ENCODE data around the gene FAM83B.
"Not testable (repeated sequence)": the region's sequence is repeated elsewhere in the genome, so short reads cannot be mapped to it uniquely, and the experiment has no call there.

The FAM83B gene

DNA sequence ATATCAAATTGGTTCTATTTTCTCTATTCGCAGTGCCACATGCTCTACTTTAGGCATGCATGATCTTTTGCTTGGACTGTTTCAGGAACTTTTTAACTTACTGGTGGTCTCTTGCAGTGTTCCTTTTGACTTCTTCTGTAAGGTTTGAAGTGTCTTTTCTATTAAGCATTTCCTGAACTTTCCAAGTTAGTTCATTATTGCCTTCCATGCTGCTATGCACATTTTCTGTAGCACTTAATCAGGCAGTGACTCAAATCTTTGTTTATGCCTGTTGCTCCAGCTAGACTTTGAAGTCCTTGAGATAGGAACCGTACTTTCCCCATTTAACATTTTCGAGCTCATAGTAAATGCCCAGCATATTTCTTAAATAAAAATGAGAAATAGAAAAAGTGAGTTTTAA is 52.2 kb downstream of the FAM83B start:
- DNase-seq (ENCODE audit: low read depth in 4 of 4, low spot score in 1 of 4) = no peak

DNA sequence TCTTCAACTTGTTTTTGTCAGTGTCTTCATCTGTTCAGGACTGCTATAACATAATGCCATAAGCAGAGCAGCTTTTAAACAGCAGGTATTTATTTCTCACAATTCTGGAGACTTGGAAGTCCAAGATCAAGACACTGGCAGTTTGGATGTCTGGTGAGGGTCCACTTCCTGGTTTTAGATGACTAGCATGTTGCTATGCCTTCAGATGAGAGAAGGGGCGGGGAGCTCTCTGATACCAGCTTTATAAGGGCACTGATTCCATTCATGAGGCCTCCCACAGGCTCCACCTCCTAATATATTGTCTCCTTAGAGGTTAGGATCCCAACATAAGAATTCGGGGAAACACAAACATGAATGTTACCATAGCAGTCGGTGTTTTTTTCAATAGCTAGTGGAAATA is 52.9 kb downstream of the FAM83B start:
- no peak for DNase-seq (ENCODE audit: low read depth in 4 of 4, low spot score in 1 of 4)

DNA sequence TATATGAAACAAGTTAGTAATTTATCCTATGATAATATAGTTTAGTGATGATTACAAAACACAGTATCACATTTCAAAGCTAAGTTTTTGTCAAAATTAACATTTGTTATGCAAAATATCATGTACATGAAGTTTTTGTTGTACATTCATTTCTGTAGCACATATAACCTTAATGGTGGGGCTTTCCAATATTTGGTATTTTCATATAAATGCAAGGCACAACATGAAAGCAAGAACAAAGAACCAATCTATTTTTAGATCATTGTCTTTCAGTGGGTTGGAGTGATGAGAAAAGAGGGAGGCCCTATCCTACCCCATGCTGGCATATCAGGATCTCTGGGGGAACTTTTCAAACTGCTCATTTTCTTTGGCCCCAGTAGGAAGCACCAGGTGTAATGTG is 53.4 kb downstream of the FAM83B start:
- no peak for DNase-seq (ENCODE audit: low read depth in 4 of 4, low spot score in 1 of 4)

- DNase-seq (ENCODE audit: low read depth in 4 of 4, low spot score in 1 of 4) = no peak
These were observed 54.1 kb downstream of the FAM83B start for GRCh38 chr6:54900666-54901065.

- no peak for DNase-seq (ENCODE audit: low read depth in 4 of 4, low spot score in 1 of 4)
These were observed 57.3 kb downstream of the FAM83B start for GRCh38 chr6:54903884-54904283.

DNA sequence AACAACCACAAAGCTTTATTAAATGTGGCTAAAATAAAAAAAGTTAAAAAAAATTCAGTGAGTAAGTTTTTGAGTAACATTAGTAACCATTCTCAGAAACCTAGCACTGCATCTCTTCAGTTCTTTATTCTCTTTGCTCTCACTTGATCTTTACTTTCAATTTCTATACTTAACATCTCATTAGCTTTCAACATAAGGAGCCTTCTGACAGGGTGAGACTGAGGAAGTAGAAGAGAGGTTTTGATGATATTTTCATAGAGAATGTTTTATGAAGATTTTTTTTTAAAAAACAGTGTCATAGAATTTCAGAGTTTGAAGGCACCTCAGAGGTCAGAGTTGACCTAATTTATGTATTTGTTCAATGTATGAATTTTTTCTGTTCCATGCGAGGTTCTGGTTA is 60.8 kb downstream of the FAM83B start:
- no peak for DNase-seq (ENCODE audit: low read depth in 4 of 4, low spot score in 1 of 4)

GRCh38 chr6:54909184-54909583 is 62.6 kb downstream of the FAM83B start:
- DNase-seq (ENCODE audit: low read depth in 4 of 4, low spot score in 1 of 4) = no peak

DNA sequence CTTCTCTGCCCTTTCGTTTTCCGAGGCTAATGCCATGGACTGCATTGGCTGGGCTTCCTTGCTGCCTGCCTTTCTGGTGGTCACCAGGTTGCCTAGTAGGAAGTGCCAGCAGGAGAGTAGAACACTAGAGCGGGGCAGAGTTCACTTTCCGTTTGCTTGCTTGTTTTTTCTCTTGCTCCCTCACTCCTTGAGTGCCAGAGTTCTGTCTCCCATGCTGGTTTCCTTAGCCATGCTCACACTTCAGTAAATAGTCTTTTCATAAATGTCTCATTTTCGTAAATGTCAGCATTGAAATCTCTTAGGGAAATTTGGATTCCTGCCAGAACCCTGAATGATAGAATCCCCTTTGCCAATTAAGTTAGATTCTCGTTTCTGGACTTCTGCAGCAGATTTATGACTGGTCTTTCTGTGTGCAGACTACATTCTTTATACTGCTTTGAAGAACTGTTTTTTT is 63.9 kb downstream of the FAM83B start:
- DNase-seq (ENCODE audit: low read depth in 4 of 4, low spot score in 1 of 4) = no peak

GRCh38 chr6:54910921-54911320 is 64.3 kb downstream of the FAM83B start:
- DNase-seq (ENCODE audit: low read depth in 4 of 4, low spot score in 1 of 4) = no peak

DNA sequence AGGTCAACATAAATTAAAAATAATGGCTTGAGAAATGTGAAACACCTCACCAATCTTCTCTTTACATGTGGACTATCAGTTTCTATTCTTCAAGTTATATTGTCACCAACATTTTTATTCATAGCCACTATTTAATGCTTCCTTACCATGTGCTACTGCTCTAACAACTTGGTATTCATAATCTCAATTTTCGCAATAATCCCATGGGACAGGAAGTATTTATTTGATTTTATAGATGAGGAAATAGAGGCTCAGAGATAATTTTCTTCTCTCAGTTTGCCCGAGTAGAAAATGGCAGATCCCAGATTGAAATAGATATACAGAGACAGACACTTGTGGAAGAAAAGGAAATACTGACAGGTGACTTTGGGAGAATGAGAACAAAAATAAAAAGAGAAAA is 66.6 kb downstream of the FAM83B start:
- no peak for DNase-seq (ENCODE audit: low read depth in 4 of 4, low spot score in 1 of 4)

- no peak for DNase-seq (ENCODE audit: low read depth in 4 of 4, low spot score in 1 of 4)
These were observed 70.3 kb downstream of the FAM83B start for GRCh38 chr6:54916858-54917257.

DNA sequence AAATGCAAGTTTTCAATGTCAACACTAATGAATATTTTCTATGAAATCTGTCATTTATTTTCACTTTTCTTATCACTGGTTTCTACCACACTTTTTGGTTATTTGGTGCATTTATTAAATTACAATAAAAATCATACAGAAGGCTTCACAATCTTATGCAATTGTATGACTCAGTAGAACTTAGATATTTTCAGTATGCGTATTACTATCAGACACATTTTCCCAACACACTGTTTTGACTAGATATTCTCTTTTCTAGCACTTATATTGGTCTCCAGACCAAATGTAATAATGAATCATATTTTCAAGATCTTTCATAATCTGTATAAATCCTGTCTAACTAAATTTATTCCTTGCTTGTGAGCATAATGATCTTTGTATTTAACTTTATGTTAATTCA is 74.1 kb downstream of the FAM83B start:
- DNase-seq (ENCODE audit: low read depth in 4 of 4, low spot score in 1 of 4) = no peak

DNA sequence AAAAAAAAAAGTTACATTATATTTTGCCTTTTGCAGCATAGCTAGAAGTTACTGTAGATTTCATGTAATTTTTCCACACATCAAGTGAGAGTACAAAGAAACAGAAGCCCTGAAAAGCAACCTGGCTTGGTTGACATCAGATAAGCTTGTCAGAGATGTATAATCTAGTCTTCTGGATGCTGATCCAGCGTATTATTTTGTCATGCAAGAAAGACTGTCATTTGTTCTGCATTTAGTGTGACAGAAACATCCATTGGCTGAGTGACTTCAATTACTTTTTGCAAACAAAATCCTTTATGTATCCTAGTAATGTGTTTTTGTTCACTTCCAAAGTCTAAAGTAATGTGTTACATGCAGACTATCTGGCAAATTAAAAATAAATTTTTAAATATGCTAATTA is 75.3 kb downstream of the FAM83B start:
- DNase-seq (ENCODE audit: low read depth in 4 of 4, low spot score in 1 of 4) = no peak

DNA sequence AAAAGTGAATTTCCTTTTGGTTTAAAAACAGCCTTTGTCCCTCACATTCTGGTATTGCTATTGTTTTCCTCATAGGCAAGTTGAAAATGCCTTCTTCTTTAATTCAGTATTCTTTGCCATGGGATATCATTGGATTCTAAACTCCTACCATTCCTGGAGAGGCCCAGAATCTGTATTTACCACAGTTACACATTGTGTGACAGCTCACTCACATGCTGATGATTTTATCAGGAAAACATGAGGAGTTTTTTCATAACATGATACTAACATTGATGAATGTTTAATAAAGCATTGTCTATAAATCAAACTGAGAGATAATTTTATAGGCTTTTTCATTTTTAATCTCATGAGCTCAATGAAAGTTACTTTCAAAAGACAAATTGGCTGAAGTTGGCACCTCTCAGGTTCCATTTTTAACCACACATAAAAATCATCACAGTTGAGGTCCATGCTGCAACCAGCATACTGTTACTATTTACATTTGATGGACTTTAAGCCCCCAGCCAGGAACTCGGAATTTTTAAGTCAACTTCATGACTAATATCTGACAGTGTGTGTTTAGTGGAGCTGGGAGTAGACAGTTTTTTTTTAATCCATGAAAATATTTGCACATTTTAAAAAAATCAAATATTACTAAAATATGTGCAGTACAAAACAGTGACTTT is 82.8 kb downstream of the FAM83B start:
- no peak for DNase-seq (ENCODE audit: low read depth in 4 of 4, low spot score in 1 of 4)

DNA sequence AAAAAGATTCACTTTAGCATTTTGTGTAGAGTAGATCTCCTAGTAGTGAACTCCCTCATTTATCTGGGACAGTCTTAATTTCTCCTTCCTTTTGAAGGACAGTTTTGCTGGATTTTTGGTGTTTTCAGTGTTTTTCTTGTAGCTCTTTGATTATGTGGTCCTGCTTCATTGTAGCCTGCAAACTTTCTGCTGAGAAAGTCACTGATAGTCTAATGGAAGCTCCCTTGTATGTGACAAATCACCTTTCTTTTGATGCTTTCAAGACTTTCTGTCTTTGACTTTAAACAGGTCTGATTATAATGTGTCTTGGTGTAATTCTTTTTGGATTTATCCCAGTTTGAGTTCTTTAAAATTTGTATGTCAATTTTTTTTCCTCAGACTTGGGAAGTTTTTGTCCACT is 86.1 kb downstream of the FAM83B start:
- DNase-seq (ENCODE audit: low read depth in 4 of 4, low spot score in 1 of 4) = no peak

GRCh38 chr6:54935739-54936138 is 89.2 kb downstream of the FAM83B start:
- DNase-seq (ENCODE audit: low read depth in 4 of 4, low spot score in 1 of 4) = no peak

- DNase-seq (ENCODE audit: low read depth in 4 of 4, low spot score in 1 of 4) = no peak
These were observed 90.8 kb downstream of the FAM83B start for GRCh38 chr6:54937371-54937770.

DNA sequence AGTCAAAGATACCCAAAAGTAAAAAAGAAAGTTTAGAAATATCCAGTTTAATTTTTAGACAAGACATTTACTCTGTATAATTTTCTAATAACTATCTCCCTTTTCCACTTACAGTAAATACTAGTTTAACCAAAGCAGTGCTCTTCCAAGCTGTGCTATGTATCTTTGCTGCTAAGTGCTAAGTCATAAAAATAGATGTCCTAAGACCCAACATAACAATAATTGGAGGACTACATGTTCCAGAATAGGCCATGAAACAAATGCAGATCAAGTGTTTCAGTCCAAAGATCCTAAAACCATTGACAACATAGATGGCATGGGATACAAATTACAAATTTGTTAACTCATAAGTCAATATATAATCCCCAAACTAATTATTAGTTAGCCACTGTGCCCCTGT is 111.1 kb downstream of the FAM83B start:
- DNase-seq (ENCODE audit: low read depth in 4 of 4, low spot score in 1 of 4) = no peak

DNA sequence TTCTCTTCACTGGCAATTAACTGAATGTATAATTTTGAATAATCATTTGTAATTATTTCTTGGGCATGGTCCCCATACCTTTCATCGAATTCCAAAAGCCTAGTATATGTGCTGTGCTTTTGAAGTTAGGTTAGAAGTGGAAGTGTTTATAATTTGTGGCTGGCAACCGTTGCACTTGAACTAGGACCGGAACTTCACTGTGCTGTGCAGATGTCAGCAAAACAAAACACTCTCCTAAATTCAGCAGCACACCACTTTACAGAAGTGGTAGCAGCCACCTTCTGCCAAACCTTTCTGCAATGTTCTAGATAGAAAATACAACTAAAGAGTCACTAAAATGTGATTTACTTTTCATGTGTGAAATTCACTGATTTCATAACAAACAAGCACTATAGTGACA is 111.9 kb downstream of the FAM83B start:
- no peak for DNase-seq (ENCODE audit: low read depth in 4 of 4, low spot score in 1 of 4)

GRCh38 chr6:54959820-54960219 is 113.2 kb downstream of the FAM83B start:
- no peak for DNase-seq (ENCODE audit: low read depth in 4 of 4, low spot score in 1 of 4)

- DNase-seq (ENCODE audit: low read depth in 4 of 4, low spot score in 1 of 4) = not testable (repeated sequence)
These were observed 114.8 kb downstream of the FAM83B start for GRCh38 chr6:54961372-54961771.

DNA sequence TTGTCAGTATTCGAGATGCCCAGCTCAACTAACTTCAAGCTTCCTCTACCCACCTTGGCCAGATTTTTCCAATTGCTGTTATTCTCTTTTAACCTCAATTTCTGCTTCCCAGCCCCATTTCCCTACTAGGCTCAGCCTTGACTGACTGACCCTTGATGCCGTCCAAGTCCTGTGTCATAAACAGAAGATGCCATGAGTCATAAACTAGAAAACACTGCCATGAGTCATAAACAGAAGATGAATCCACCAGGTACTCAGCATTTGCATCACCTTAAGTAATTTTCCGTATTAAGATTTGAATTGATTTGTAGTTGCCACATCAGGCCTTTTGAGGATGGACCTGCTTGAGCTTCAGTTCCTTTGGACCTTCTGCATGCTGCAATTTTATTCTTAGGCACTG is 123.8 kb downstream of the FAM83B start:
- DNase-seq (ENCODE audit: low read depth in 4 of 4, low spot score in 1 of 4) = no peak

DNA sequence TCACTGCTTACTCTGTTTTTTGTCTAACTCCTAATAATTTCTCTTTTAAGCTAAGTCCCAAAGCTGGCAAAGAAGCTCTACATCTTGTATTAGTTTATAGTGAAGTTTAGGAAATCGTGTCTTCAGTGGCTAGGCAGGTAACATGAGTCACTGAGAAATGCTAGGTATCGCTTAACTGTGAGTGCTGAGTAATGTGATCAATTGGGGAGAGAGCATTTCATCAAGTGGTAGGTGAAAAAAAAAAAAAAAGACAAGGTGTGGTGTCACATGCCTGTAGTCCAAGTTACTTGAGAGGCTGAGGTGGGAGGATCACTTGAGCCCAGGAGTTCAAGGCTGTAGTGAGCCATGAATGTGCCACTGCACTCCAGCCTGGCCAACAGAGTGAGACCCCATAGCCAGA is 125.3 kb downstream of the FAM83B start:
- no peak for DNase-seq (ENCODE audit: low read depth in 4 of 4, low spot score in 1 of 4)

- DNase-seq (ENCODE audit: low read depth in 4 of 4, low spot score in 1 of 4) = not testable (repeated sequence)
These were observed 132.6 kb downstream of the FAM83B start for GRCh38 chr6:54979161-54979560.

Measured in stimulated activated CD4-positive, alpha-beta T cell treated with anti-CD3 and anti-CD28 coated beads, Interleukin-1b, Interleukin-23, amount 100 ng/mL, for 24 hours (primary cell).